GM18868 (cell line): ENCODE results near the gene OR2T8.

Experiments
- ATAC-seq: cut with Tn5 transposase; IDR thresholded peaks from one replicate; pipeline ENCODE4 v1.9.1; 2021; ENCODE audit warnings: mild to moderate bottlenecking, moderate library complexity; ENCODE audit not compliant: unreplicated experiment

OR2T8 gene, protein sequence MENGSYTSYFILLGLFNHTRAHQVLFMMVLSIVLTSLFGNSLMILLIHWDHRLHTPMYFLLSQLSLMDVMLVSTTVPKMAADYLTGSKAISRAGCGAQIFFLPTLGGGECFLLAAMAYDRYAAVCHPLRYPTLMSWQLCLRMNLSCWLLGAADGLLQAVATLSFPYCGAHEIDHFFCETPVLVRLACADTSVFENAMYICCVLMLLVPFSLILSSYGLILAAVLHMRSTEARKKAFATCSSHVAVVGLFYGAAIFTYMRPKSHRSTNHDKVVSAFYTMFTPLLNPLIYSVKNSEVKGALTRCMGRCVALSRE

DNA sequence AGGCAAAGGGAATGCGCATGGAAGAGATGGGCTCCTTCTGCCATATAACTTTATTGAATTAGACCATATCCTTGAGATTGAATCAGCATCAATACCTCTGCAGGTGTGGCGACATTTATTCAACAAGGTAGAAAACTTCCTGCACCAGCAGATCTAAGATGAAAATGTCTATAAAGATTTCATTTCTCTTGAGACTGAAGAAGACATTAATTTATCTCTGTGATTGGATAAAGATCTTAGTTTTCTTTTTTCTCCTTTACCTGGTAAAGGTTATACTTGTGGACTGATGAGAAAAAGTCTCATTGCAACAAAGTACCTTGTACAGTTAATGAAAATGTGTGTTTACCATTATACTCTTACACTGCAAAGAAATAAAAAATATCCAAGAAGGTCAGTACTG, at the start of gene OR2T8:
TSS of gene OR2T8 (plus strand) at position 301 of the 400 bp plus-strand sequence. CDS start 766 bp downstream, outside the sequence.
- no peak for ATAC-seq

DNA sequence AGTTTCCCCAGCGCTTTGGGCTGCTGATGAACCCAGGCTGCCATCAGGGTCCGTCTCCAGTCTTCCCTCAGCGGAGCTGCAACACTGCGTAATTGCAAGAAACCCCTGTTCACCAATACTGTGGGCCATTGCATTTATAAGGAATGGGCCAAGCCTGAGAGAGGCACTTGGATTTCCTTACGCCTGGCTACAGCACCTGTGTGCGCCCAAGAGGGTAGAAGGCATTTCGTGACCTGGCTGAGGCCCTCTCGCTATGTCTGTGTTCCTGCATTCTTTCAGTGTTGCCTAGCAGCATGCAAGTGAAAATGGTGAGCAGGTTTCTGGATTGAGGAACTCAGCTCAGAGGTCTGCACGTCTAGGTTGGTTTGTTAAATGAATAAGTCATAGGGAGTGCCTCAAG, 36.7 kb upstream of the OR2T8 start:
- no peak for ATAC-seq

DNA sequence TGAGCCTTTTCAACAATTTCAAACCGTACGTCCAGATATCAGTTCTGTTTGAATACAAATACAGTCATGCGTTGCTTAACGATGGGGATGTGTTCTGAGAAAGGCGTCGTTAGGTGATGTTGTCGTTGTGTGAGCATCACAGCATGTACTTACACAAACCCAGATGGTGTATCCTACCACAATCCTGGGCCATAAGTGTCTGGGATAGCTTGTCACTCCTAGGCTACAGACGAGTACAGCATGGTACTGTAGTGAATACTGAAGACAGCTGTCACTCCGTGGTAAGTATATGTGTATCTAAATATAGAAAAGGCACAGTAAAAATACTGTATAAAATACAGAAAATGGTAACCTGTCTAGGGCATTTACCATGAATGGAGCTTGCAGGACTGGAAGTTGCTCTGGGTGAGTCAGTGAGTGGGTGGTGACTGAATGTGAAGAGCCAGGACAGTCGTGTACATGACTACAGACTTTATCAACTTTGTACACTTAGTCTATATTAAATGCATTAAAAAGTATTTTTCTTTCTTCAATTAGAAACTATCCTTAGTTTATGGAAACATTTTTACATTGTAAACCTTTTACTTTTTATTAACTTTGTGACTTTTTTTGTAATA, 35.1 kb upstream of the OR2T8 start:
- ATAC-seq = no peak

DNA sequence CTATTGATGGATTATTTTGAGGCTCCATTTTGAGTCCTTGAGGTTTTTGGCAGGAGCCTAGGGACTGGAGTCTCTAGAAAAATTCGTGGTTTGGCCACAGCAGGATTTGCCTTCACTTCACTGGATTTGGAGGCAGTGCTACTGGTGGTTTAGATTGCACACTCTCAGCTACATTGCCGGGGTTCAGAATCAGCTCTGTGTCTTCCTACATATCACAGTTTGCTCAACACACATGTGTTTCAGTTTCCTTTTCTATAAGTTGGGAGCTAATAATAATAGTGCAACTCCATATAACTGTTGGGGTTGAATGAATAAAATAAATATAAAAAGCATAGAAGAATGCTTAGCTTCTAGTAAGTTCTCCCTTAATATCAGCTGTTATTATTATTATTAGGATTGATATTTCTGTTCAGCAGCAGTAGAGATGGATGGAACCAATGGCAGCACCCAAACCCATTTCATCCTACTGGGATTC, 24.9 kb upstream of the OR2T8 start, which contains the start of gene OR2W3:
TSS of gene OR2W3 (plus strand) at position 425 of the 475 bp plus-strand sequence. CDS start at position 425, 0 bp downstream.
- no peak for ATAC-seq

DNA sequence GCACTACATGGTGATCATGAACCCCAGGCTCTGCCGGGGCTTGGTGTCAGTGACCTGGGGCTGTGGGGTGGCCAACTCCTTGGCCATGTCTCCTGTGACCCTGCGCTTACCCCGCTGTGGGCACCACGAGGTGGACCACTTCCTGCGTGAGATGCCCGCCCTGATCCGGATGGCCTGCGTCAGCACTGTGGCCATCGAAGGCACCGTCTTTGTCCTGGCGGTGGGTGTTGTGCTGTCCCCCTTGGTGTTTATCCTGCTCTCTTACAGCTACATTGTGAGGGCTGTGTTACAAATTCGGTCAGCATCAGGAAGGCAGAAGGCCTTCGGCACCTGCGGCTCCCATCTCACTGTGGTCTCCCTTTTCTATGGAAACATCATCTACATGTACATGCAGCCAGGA, 24.1 kb upstream of the OR2T8 start:
- ATAC-seq = no peak

DNA sequence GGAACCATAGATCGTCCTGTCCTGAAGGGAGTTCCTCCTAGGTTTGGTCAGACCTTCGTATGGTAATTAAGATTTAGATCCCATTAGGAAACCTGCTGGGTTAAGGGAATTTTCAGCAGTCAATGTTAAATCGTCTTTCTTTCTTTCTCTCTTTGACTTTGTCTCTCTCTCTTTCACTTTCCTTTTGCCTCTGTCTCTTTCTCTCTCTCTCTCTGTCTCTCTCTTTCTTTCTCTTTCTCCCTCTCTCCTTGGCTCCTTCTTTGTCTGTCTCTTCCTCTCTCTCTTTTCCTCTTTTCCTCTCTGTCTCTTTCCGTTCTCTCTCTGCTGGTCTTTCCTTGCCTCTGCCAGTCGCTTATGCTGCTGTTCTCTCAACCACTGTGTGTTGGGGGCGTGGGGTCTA, 15.9 kb upstream of the OR2T8 start:
- no peak for ATAC-seq

DNA sequence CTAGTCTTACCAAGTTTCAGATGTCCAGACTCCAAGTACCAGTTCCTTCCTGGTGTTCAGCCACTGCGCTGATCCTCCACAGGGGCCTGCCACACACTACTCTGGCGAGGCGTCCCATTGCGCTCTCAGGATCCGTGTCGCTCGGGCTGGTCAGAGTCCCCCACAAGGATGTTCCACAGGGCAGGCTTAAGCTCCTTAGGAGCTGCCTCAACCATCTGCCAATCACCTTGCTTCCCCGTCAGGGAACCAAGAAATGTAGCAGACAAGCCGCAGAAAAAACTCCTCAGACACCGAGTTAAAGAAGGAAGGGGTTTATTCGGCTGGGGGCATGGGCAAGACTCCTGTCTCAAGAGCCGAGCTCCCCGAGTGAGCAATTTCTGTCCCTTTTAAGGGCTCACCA, 14.9 kb upstream of the OR2T8 start:
- no peak for ATAC-seq

DNA sequence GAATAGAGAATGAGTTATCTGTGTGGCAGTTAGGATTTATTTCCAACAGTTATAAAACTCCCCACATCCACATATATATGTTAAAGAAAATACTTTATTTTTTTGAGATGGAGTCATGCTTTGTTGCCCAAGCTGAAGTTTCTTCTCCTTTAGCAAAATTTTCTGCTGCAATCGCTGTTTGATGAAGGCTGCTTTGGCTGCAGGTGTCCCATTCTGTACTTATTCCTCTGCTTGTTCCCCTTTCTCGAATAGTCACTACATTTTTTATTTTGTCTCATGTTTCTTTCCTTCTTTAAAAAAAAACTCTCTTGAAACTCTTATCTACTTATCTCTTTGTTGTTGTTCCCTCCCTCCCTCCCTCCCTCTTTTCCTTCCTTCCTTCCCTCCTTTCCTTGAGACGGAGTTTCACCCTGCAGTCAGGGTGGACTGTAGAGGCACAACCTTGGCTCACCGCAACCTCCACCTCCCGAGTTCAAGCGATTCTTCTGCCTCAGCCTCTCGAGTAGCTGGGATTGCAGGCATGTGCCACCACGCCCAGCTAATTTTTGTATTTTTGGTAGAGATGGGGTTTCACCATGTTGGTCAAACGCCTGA, 14.0 kb upstream of the OR2T8 start:
- ATAC-seq = no peak

DNA sequence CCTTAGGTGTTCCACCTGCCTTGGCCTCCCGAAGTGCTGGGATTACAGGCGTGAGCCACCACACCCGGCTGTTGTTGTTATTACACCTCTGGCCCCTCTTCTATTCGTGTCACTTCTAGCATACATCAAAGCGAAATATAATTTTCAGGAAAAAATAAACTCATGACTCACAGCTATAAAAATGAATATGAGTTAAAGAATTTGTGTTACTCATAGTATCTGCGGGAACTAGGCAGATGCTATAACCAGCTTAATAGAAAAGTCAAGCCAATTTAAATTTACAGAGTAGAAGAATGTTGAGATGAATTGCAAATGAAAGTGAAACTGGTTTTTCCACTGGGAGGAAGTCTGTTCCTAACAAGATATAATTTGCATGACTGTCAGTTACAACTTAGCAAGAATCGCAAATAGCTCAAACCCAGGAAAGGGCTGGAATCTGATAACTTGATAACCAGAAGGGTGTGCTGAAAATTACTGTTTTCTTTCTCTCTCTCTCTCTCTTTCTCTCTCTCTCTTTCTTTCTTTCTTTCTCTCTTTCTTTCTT, 13.5 kb upstream of the OR2T8 start:
- no peak for ATAC-seq

DNA sequence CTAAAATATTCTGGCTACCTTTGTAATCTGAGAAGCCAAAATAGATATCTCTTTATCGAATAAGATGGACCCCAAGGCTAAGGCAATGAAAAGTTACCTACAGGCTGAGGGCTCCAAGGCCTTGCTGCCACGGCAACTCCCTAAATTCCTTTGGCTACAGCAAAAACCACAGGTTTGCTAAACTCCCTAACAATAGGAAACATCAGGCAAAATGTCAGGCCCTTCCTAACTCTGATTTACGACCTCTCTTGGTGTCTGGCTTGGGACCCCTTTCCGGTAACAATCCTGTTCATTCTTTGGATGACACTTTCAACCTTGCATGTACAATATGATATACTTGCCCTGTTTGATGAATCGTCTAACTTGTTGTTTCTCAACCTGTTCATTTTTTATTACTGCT, 11.3 kb upstream of the OR2T8 start:
- no peak for ATAC-seq

DNA sequence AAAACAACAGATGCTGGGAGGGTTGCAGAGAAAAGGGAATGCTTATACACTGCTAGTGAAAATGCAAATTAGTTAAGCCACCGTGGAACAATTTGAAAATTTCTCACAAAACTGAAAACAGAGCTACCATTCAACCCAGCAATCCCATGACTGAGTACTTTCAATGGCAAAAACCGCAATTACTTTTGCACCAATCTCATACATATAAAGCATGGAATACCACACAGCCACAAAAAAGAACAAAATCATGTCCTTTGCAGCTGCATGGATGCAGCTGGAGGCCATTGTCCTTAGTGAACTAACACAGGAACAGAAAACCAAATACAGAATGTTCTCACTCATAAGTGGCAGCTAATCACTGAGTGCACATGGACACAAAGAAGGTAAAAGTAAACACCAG, 6.3 kb upstream of the OR2T8 start:
- ATAC-seq = no peak

DNA sequence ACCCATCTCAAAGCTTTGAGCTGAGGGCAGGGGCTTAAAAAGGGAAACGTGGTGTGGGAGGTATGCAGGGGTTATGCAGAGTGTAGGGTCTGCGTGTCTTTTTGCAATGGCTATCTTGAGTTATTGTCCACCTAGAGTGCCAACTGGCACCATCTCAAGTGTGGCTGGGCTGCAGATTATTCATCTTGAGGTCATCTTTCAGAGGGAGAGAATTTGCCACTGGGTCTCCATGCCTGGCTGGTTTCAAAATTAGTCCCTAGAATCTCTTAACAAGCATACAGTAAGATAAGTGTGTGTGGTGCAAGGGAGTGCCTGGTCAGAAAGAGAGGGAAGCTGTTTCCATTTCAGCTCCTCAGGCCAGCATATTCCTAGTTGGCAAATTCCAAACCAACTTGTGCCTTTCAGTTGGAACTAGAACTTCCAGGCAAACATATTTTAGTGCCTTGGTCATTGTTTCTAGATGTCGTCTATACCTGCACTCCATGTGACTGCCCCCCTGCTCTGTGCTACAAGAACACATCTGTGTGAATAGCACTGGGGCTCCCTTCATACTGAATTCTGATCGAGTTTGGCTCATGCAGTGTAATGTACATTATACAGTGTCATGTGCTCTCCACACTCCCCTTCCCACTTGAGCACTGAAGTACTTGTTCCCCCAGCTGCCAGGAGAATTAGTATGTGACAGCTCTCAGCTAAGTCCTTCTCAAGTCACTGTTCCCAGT, 5.0 kb upstream of the OR2T8 start:
- ATAC-seq = no peak

DNA sequence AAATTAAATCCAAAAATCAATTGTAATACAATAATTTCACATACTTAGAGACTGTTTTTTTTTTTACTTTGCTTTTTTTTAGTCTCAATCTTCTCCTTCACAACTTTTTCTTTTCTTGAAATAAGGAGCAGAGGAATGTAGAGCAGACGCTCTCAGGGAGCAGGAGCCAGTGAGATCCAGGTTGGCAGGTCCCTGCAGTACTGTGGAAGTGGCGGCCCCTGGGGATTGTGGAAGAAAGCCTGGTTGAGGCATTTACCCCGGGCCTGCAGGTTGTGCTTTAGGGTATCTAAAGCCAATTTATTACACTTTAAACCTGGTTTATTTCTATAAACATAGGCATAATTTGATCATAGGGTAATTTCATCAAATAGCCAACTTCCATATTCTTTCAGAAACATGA, 3.9 kb downstream of the OR2T8 start:
- ATAC-seq = no peak

DNA sequence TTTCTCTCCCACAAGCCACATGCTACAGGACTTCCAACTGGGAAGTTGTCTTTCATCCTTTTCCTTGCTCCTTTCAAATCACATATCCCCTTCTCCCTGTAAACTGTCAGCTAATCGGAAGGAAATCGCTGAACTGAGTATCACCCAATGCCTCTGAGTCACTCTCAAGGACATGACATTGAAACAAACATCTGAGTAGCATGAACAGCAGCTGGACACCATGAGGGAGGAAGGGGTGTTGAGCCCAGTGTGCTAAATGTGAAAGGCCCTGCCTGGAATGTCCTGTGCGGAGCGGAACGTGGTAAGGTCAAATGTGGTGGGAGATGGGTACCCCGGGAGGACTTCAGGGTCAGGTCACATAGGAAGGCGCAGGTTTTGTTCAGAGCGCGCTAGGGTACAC, 4.8 kb downstream of the OR2T8 start, which contains the start of gene OR2AJ1:
TSS of gene OR2AJ1 (plus strand) at position 22 of the 400 bp plus-strand sequence. CDS start 8,880 bp downstream, outside the sequence.
- ATAC-seq = no peak

DNA sequence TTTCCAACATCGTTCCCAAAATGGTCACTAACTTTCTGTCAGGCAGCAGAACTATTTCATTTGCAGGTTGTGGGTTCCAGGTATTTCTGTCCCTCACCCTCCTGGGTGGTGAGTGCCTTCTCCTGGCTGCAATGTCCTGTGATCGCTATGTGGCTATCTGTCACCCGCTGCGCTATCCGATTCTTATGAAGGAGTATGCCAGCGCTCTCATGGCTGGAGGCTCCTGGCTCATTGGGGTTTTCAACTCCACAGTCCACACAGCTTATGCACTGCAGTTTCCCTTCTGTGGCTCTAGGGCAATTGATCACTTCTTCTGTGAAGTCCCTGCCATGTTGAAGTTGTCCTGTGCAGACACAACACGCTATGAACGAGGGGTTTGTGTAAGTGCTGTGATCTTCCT, 13.9 kb downstream of the OR2T8 start:
- ATAC-seq = no peak

DNA sequence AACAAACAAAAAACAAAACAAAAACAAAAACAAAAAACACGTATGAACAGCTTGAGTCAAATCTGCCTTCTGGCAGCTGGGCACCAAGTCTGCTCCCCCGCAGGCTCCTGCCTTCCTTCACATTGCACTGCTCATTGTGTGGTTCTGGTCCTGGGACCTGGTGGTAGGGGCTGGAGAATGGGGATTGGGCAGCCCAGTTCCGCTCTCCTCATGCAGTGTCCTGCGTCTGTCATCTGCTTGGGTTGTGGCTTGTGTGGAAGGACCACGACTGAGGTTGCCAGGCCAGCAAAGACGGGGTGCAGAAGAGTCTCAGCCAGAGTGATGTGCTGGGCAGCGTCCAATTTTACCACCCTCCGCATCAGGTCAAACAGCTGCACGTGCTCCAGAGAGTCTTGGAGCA, 15.7 kb downstream of the OR2T8 start:
- no peak for ATAC-seq

DNA sequence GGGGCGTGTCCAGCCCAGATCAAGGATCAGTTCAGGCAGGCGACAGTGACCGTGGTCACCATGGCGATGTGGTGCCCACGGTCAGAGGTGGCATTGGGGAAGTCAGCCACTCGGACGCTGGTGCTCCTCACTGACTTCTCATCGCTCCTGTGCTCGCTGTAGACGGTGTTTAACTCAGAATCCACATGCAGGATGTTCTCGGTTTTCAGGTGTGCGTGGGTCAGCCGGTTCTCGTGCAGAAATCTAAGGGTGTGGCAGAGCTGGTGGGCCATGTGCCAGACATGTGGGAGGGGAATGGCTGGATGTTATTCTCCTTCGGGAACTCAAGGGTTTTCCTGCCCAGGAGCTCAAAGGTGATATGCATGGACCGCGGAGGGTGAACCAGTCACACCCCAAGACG, 16.4 kb downstream of the OR2T8 start:
- ATAC-seq = no peak

DNA sequence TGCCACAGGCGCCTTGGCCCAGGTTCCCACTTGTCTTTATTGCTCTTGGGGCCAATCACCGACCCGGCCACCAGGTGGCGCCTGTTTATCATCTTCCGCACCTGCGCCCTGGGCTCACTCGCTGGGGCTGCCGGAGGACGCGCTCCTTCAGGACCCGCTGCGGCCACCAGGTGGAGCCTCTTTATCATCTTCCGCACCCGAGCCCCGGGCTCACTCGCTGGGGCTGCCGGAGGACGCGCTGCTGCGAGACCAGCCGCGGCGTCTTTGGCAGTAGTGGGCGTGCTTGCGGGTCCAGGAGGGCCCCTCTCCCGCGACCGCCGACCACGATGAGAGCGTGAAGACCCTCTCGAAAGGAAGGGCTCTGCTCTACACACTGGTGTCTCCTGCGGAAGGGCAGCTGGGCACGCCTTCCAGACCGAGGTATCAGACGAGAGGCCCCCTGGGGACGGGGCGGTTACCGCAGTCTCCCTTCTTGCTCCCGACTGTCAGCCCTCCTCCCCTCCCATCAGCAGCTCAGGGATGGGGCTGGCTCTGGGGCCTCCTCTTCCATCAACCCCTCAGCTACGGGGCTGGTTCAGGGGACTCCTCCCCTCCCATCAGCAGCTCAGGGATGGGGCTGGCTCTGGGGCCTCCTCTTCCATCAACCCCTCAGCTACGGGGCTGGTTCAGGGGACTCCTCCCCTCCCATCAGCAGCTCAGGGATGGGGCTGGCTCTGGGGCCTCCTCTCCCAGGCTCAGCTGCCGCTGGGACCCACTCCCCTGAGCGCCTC, 17.1 kb downstream of the OR2T8 start:
- peak; percentile 99 for ATAC-seq

DNA sequence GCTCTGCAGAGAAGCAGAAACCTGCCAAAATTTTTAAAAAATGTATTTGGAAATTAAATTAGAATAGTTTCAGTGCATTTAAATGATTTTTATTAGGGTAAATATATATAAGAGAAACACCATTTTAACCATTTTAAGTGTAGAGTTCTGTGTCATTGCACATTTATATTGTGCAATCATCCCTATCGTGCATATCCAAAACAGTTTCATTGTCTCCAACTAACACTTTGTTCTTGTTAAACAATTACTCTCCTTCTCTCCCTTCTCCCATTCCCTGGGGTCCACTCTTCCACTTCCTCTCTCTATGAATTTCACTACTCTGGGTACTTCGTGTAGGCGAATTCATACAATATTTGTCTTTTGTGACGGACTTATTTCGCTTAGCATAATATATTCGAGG, 22.6 kb downstream of the OR2T8 start:
- no peak for ATAC-seq

DNA sequence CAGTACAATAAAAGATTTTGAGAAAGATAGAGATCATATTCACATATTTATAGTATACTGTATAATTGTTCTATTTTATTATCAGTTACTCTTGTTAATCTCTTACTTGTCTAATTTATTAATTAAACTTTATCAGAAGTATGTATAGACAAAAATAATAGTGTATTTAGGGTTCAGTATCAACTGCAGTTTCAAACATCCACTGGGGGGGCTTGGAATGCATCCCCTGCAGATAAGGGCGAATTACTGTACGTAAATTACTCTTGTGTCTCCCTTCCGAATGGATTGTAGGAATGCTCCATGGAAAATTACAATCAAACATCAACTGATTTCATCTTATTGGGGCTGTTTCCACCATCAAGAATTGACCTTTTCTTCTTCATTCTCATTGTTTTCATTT, 28.5 kb downstream of the OR2T8 start, which contains the start of gene OR2L8:
TSS of gene OR2L8 (plus strand) at position 301 of the 400 bp plus-strand sequence. CDS start at position 301, 0 bp downstream.
- no peak for ATAC-seq
